Hypothalamus (tissue), 51 donors: ENCODE measurements around the gene S100A7.
"Not testable (repeated sequence)": the region's sequence is repeated elsewhere in the genome, so short reads cannot be mapped to it uniquely, and the experiment has no call there.

Experiments used
- DNase-seq, 51 donors: peaks; one replicate each; lab custom pipeline; 2025; lab: John Stamatoyannopoulos, UW

The S100A7 gene

GRCh38 chr1:153431928-153432327 is 28.5 kb downstream of the S100A7 start:
- DNase-seq: no peak

DNA sequence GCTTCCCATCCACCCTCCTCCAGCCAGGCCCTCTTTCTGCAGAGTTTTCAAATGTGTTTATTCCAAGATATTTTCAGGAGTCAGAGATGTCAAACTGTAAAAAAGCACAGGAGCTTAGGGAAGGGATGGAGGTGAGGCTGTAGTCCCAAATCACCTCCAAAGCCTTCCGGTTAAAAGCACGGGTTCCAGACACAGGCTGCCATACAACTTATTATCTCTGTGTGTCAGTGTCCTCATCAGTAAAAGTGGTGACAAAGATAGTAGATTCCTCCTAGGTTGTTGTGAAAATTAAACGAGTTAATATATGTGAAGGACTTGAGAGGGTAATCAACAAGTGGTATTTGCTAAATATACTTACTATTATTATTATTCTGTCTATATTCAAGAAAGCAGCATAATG is 29.0 kb downstream of the S100A7 start:
- DNase-seq: no peak

DNA sequence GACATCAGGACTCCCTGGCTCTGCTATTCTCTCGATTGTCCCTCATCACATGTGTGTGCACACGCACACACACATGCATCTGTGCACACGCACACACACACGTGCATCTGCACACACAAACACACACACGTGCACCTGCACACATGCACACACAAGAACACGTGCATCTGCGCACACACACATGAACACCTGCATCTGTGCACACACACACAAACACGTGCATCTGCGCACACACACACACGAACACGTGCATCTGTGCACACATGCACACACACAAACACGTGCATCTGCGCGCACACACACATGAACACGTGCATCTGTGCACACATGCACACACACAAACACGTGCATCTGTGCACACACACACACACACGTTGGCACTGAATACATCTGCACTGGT is 29.4 kb downstream of the S100A7 start:
- DNase-seq: no peak

DNA sequence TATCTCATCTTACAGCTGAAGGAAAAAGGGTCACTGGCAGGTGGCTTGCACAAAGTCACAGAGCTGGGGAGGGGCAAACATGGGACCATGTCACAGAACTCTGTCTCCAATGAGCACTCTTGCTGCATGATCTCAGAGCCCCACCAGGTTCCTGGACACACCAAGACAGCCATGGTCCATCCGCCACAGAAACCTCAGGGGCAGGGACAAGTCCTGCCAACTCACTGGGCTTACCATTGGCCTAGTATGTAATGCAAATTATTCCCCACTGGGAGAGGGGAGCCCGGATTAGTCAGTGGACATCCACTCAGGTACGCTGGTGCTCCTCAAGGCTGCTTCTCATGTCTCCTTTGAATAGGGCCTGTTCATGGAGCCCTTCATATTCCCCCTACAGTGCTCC is 29.9 kb downstream of the S100A7 start:
- DNase-seq: no peak

- DNase-seq: no peak
Observed at GRCh38 chr1:153430166-153430553, 30.3 kb downstream of the S100A7 start.

DNA sequence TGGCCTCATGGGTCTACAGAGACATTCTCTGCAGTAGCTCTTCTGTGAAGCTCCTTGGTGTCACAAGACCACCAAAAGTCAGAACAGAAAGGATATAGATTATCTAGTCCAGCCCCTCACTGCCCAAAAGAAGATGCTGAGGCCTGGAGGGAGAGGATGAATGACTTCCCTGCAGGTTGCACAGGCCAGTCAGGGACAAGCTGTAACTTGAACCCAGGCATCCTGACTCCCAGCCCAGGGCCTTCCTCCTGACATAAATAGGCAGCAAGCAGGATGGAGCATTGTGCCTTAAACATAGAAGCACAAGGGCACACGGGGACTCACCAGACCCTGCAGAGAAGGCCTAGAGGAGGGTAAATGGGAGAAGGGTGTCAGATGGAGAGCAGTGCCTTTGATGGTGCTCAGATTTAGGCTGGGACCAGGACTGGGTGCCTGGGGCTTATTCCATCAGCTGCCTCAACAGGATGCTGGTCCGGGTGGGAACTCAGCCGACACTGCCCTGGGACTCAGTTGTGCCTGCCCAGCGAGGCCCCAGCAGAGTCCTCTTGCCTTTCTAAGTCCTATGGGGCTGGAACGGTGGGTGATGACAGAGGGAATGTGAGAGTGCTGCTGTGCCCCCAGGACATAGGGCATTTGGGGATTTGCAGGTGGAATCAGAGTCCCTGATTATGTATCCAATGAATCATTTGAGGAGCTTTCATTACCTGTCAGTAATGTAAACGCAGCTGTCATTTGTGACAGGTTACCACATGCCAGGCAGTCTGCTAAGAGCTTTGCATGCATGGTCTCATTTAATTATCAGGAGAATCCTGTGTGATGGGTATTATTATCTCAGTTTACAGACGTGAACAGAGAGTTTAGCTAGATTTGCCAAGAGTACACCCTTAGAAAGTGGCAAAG is 30.9 kb downstream of the S100A7 start:
- DNase-seq: no peak

GRCh38 chr1:153428791-153429190 is 31.7 kb downstream of the S100A7 start:
- DNase-seq: no peak

- no peak for DNase-seq
Observed at GRCh38 chr1:153428073-153428638, 32.3 kb downstream of the S100A7 start.

GRCh38 chr1:153426809-153427208 is 33.6 kb downstream of the S100A7 start:
- no peak for DNase-seq

- peak in 31 of 51 donors; percentile 1 to 61 (median 13) for DNase-seq
Observed at GRCh38 chr1:153422450-153423068, 37.9 kb downstream of the S100A7 start.

- DNase-seq: no peak
Observed at GRCh38 chr1:153420306-153420705, 40.1 kb downstream of the S100A7 start.

GRCh38 chr1:153419436-153419793 is 41.0 kb downstream of the S100A7 start:
- DNase-seq: not testable (repeated sequence)

DNA sequence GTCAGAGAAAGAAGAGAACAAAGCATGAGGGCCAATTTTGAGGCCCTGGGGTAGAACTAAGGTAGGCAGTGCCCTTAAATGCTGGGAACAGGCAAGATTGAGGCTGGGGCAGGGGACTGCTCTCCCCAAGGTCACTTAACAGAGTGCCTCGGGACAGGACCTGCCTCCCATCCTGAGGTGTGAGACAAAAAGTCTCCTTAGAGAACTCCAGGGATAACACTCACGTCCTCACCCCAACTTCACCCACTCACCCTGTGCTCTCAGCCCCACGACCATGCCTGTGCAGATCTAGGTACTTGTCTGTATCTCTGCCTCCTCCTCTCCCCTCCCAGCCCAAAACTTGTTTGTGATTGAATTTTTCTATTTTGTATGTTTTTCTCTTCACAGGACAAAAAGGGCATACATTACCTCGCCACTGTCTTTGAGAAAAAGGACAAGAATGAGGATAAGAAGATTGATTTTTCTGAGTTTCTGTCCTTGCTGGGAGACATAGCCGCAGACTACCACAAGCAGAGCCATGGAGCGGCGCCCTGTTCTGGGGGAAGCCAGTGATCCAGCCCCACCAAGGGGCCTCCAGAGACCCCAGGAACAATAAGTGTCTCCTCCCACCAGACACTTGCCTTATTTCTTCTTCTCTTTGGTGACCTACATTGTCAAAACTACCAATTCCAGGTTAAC is 41.6 kb downstream of the S100A7 start:
- DNase-seq: not testable (repeated sequence)

GRCh38 chr1:153417136-153417888 is 43.1 kb downstream of the S100A7 start:
- no peak for DNase-seq

- no peak for DNase-seq
Observed at GRCh38 chr1:153415850-153416570, 44.4 kb downstream of the S100A7 start, which contains the start of gene S100A7A. Gene S100A7A (plus strand): TSS chr1:153416520. CDS start chr1:153418083, 1,563 bp downstream.

DNA sequence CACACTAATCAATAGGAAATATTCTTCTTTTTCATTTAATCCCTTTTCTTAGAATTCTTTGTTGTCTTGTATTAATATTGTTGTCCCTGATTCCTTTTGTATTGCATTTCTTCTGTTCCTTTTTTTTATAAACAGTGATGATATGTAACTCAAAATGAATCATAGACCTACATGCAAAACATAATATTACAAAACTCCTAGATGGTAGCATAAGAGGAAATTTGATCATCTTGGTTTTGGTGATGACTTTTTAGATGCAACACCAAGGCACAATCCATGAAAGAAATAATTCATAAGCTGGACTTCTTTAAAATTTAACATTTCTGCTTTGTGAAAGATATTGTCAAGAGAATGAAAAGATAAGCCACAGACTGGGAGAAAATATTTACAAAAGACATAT is 46.5 kb downstream of the S100A7 start:
- not testable (repeated sequence) for DNase-seq
